Vagina (tissue), 2 donors: Measurements from ENCODE around the gene LARP6. TPM values are rescaled to one million over a fixed set of nuclear protein-coding genes. Genes with fewer than 3 reads are reported as not detected.

Source experiments
- DNase-seq, 2 donors: peaks; one replicate each; pipeline ENCODE4 v3.0.0-alpha.2; 2017; ENCODE audit errors: extremely low spot score in 2 of 2
- H3K27ac ChIP-seq: fragments of 200-600 bp; sonication (generic); one replicate; pipeline ENCODE4 v1.5.1; 2019
- H3K27me3 ChIP-seq: fragments of 200-600 bp; sonication (generic); one replicate; pipeline ENCODE4 v1.5.1; 2019
- H3K36me3 ChIP-seq, 2 donors: fragments of 200-600 bp; sonication (generic); one replicate each; pipeline ENCODE4 v1.5.1; 2017 to 2019
- H3K4me1 ChIP-seq: fragments of 200-600 bp; sonication (generic); one replicate; pipeline ENCODE4 v1.5.1; 2019
- H3K4me3 ChIP-seq, 2 donors: fragments of 200-600 bp; sonication (generic); 1 replicate in 1 of 2; 2 replicates in 1 of 2; pipeline ENCODE4 v1.5.1; 2016 to 2019
- H3K9me3 ChIP-seq: fragments of 200-600 bp; sonication (generic); one replicate; pipeline ENCODE4 v1.5.1; 2019
- CTCF ChIP-seq, 3 experiments: fragments of 450-650 bp in 2 of 3; fragments of 200-600 bp in 1 of 3; sonication (generic) in 1 of 3; IDR thresholded peaks; one replicate each; pipeline ENCODE4 v1.5.1; 2017 to 2019; ENCODE audit warnings: antibody characterized with exemption in 3 of 3, mild to moderate bottlenecking in 2 of 3, moderate library complexity in 2 of 3
- POLR2A ChIP-seq, 2 donors: fragments of 450-650 bp; IDR thresholded peaks; one replicate each; pipeline ENCODE4 v1.6.1; 2017; ENCODE audit warnings: antibody characterized with exemption in 2 of 2, mild to moderate bottlenecking in 2 of 2, moderate library complexity in 2 of 2
- POLR2AphosphoS5 ChIP-seq, 2 donors: sonication (generic); formaldehyde crosslinking; IDR thresholded peaks; one replicate each; pipeline ENCODE4 v1.9.0; 2017; ENCODE audit warnings: antibody characterized with exemption in 2 of 2, mild to moderate bottlenecking in 2 of 2, low read depth in 1 of 2; ENCODE audit not compliant: insufficient read depth in 1 of 2
- intact Hi-C: fragments of 100-400 bp; cut with DNase I; formaldehyde crosslinking; loops from one replicate; pipeline ENCODE4 v1.15.1; 2023
- total RNA-seq: library from RNA; depleted of rRNA; stranded (reverse); fragments of >200 nt; gene quantifications from one replicate; pipeline ENCODE4 v1.2.3, GENCODE V29; 2016

LARP6 gene
- total RNA-seq, 1 donor from 2014 or later: 50.6 TPM

GRCh38 chr15:70783610-70784022, 70.3 kb downstream of the LARP6 start:
- Histone ChIP-seq H3K27ac (no peak overlapping the region), H3K4me1 (no peaks in the 10 kb centered on the region), H3K4me3 (no peak overlapping the region), H3K9me3 (no peaks in the 10 kb centered on the region), H3K36me3 (no peaks in the 10 kb centered on the region), H3K27me3 (no peaks in the 10 kb centered on the region)
- DNase-seq: no peak
- no peak for TF ChIP-seq POLR2A (IDR thresholded peaks at IDR 0.05)
- no peak for TF ChIP-seq POLR2AphosphoS5 (IDR thresholded peaks at IDR 0.05; ENCODE audit: insufficient read depth in 1 of 2, low read depth in 1 of 2)
- no peak for TF ChIP-seq CTCF (IDR thresholded peaks at IDR 0.05)
- intact Hi-C loops: no loop called here

GRCh38 chr15:70783041-70783440, 70.9 kb downstream of the LARP6 start:
- Histone ChIP-seq H3K9me3 (no peaks in the 10 kb centered on the region), H3K36me3 (no peaks in the 10 kb centered on the region), H3K27me3 (no peaks in the 10 kb centered on the region), H3K4me3 (no peak overlapping the region), H3K27ac (no peak overlapping the region), H3K4me1 (no peaks in the 10 kb centered on the region)
- DNase-seq: no peak
- intact Hi-C loops: no loop called here
- no peak for TF ChIP-seq POLR2A (IDR thresholded peaks at IDR 0.05)
- no peak for TF ChIP-seq POLR2AphosphoS5 (IDR thresholded peaks at IDR 0.05; ENCODE audit: insufficient read depth in 1 of 2, low read depth in 1 of 2)
- no peak for TF ChIP-seq CTCF (IDR thresholded peaks at IDR 0.05)

- intact Hi-C loops: no loop called here
- no peak for TF ChIP-seq CTCF (IDR thresholded peaks at IDR 0.05)
- no peak for TF ChIP-seq POLR2A (IDR thresholded peaks at IDR 0.05)
- peak in 1 of 2 donors; percentile 44 for TF ChIP-seq POLR2AphosphoS5 (IDR thresholded peaks at IDR 0.05; ENCODE audit: insufficient read depth in 1 of 2, low read depth in 1 of 2)
- no peak for DNase-seq
- Histone ChIP-seq H3K4me3 (no peak overlapping the region), H3K4me1 (no peaks in the 10 kb centered on the region), H3K27me3 (no peaks in the 10 kb centered on the region), H3K36me3 (no peaks in the 10 kb centered on the region), H3K9me3 (no peaks in the 10 kb centered on the region), H3K27ac (no peak overlapping the region)
Observed at GRCh38 chr15:70781236-70781635, 72.7 kb downstream of the LARP6 start.

Other genes starting within 250 kb of the LARP6 start
- 40.3 TPM for gene UACA, start 90.6 kb downstream of the LARP6 start, total RNA-seq
- gene THAP10, start 38.3 kb upstream of the LARP6 start, total RNA-seq: 2.7 TPM
- gene LRRC49, start 38.7 kb upstream of the LARP6 start, total RNA-seq: 8.8 TPM